Retinal pigment epithelial cell (primary cell): ENCODE results near the gene SPATA2L.

Experiments used
- DNase-seq: peaks from one replicate; pipeline ENCODE4 v3.0.0-alpha.2; 2010; ENCODE audit warnings: low read depth
- H3K4me3 ChIP-seq: 2 replicates; pipeline ENCODE4 v1.5.1; 2011; ENCODE audit warnings: mild to moderate bottlenecking, low read length, control low read depth, moderate library complexity
- CTCF ChIP-seq: conservative IDR thresholded peaks from 2 replicates; pipeline ENCODE4 v1.5.1; 2011; ENCODE audit warnings: low read depth, low read length, control low read depth, inconsistent platforms

The SPATA2L gene

GRCh38 chr16:89711601-89712273 is 10.2 kb upstream of the SPATA2L start:
- no peak for TF ChIP-seq CTCF
- no peak for DNase-seq
- peak overlapping the region; percentile 70 for H3K4me3 ChIP-seq

GRCh38 chr16:89710709-89711564 is 9.4 kb upstream of the SPATA2L start:
- no peak for DNase-seq
- TF ChIP-seq CTCF, result no peak
- H3K4me3 ChIP-seq, result no peak overlapping the region

GRCh38 chr16:89709716-89710432 is 8.4 kb upstream of the SPATA2L start:
- H3K4me3 ChIP-seq, result no peak overlapping the region
- DNase-seq, result no peak
- TF ChIP-seq CTCF, result no peak

- H3K4me3 ChIP-seq, result no peak overlapping the region
- TF ChIP-seq CTCF, result no peak
- no peak for DNase-seq
These were observed 7.7 kb upstream of the SPATA2L start for GRCh38 chr16:89709166-89709565.

GRCh38 chr16:89708481-89708931 is 7.0 kb upstream of the SPATA2L start:
- H3K4me3 ChIP-seq, result no peak overlapping the region
- no peak for TF ChIP-seq CTCF
- DNase-seq, result no peak

GRCh38 chr16:89707695-89708094 is 6.2 kb upstream of the SPATA2L start:
- no peak for DNase-seq
- H3K4me3 ChIP-seq, result no peak overlapping the region
- TF ChIP-seq CTCF, result no peak
